Measurements from ENCODE around the gene SULT1A2. TPM values are rescaled to one million over a fixed set of nuclear protein-coding genes. Genes with fewer than 3 reads are reported as not detected.

SULT1A2 gene
- total RNA-seq, 1 experiment from 2014 or later = not detected

DNA sequence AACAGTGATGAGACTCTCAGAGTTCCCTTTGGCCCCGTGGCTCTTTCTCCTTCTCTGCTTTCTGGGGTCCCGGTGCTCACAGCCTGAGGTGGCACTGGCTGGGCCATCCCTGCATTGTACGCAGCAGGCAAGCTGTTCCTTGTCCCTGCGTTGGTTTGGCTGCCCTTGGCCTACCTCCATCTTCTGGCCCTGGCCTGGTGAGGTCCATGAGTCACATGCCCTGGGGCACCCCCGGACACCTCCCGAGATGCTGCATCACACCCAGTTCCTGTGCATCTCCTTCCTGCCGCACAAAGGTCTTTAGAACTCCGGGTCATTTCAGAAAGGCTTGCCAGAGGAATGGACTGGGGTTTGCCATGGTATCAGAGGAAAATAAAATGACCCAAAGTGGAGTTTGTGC lies 9.5 kb downstream of the SULT1A2 start:
- ATAC-seq (peak; percentile 72), DNase-seq (ENCODE audit: low read depth, low spot score) (no peak)
- ChIA-PET POLR2A (no interaction called here), CTCF (no interaction called here)
- in situ Hi-C loops (cut with HindIII; ENCODE audit: low pct_unique_long_range_greater_than_20kb, low sequenced_read_pairs) (no loop called here), intact Hi-C loops (cut with micrococcal nuclease; ENCODE audit: unreplicated experiment) (no loop called here)
- Histone ChIP-seq H3K27me3 (ENCODE audit: control insufficient read depth, insufficient read depth, low read length) (no peaks in the 10 kb centered on the region), H3K9me3 (ENCODE audit: control insufficient read depth, insufficient read depth, low read depth, low read length) (no peaks in the 10 kb centered on the region), H3K36me3 (ENCODE audit: control insufficient read depth, insufficient read depth, low read length) (no peaks in the 10 kb centered on the region), H3K4me1 (ENCODE audit: control insufficient read depth, insufficient read depth, low read length) (no peaks in the 10 kb centered on the region), H3K4me3 (ENCODE audit: low read depth in 2 of 2, low read length in 2 of 2) (no peak overlapping the region), H3K27ac (ENCODE audit: low read length) (no peak overlapping the region)
- TF ChIP-seq POLR2AphosphoS5 (IDR thresholded peaks at IDR 0.05; ENCODE audit: low read depth, low read length) = no peak
- TF ChIP-seq TCF7L2 (IDR thresholded peaks at IDR 0.05; ENCODE audit: low read depth, low read length) = no peak
- TF ChIP-seq REST (IDR thresholded peaks at IDR 0.05; ENCODE audit: insufficient read depth in 1 of 2, low read depth in 2 of 2, low read length in 1 of 2) = no peak
- TF ChIP-seq CTCF (IDR thresholded peaks at IDR 0.05) = no peak
- TF ChIP-seq SIN3A (IDR thresholded peaks at IDR 0.05; ENCODE audit: borderline replicate concordance, insufficient read depth, low read depth, low read length) = no peak
- BruUV-seq (replicated peaks) = no TSS peak

- no peaks in the 10 kb centered on the region for H3K4me1 ChIP-seq (ENCODE audit: control insufficient read depth, insufficient read depth, low read length)
- DNase-seq (ENCODE audit: low read depth, low spot score) (no peak), ATAC-seq (no peak)
- H3K27ac ChIP-seq (ENCODE audit: low read length) = no peak overlapping the region
- no peaks in the 10 kb centered on the region for H3K9me3 ChIP-seq (ENCODE audit: control insufficient read depth, insufficient read depth, low read depth, low read length)
- BruUV-seq (replicated peaks) = no TSS peak
- no peaks in the 10 kb centered on the region for H3K27me3 ChIP-seq (ENCODE audit: control insufficient read depth, insufficient read depth, low read length)
- intact Hi-C loops (cut with micrococcal nuclease; ENCODE audit: unreplicated experiment) = no loop called here
- no peak for TF ChIP-seq CTCF (IDR thresholded peaks at IDR 0.05)
- TF ChIP-seq SIN3A (IDR thresholded peaks at IDR 0.05; ENCODE audit: borderline replicate concordance, insufficient read depth, low read depth, low read length) = no peak
- no peak for TF ChIP-seq POLR2AphosphoS5 (IDR thresholded peaks at IDR 0.05; ENCODE audit: low read depth, low read length)
- no peak for TF ChIP-seq REST (IDR thresholded peaks at IDR 0.05; ENCODE audit: insufficient read depth in 1 of 2, low read depth in 2 of 2, low read length in 1 of 2)
- no peak for TF ChIP-seq TCF7L2 (IDR thresholded peaks at IDR 0.05; ENCODE audit: low read depth, low read length)
- ChIA-PET POLR2A (no interaction called here), CTCF (interaction anchor here (0.7 kb wide), 1 partner anchor 15 kb away, joined by 5 read pairs; no protein-coding TSS in a partner anchor)
- in situ Hi-C loops (cut with HindIII; ENCODE audit: low pct_unique_long_range_greater_than_20kb, low sequenced_read_pairs) = no loop called here
- no peak overlapping the region for H3K4me3 ChIP-seq (ENCODE audit: low read depth in 2 of 2, low read length in 2 of 2)
- no peaks in the 10 kb centered on the region for H3K36me3 ChIP-seq (ENCODE audit: control insufficient read depth, insufficient read depth, low read length)
Observed at GRCh38 chr16:28586466-28586865, 10.4 kb downstream of the SULT1A2 start.

Data from Panc1 (cell line).